PC-3 (cell line): ENCODE results near the gene C6orf47.

ENCODE experiments used
- CTCF ChIP-seq: fragments of 300-600 bp; sonication (generic); conservative IDR thresholded peaks from 2 replicates; pipeline ENCODE4 v1.5.1; 2017; ENCODE audit warnings: antibody characterized with exemption, low read depth, mild to moderate bottlenecking, low read length
- EZH2 ChIP-seq: fragments of 300-600 bp; sonication (generic); IDR thresholded peaks from one replicate; pipeline ENCODE4 v1.6.1; 2017; ENCODE audit warnings: antibody characterized with exemption, mild to moderate bottlenecking, low read length; ENCODE audit not compliant: unreplicated experiment
- EZH2phosphoT487 ChIP-seq: fragments of 300-600 bp; sonication (generic); IDR thresholded peaks from 2 replicates; pipeline ENCODE4 v1.6.1; 2018; ENCODE audit warnings: mild to moderate bottlenecking, antibody characterized with exemption, low read length, borderline replicate concordance

GRCh38 chr6:31692886-31693285 is 32.3 kb upstream of the C6orf47 start:
- TF ChIP-seq CTCF (no peak), EZH2phosphoT487 (no peak), EZH2 (no peak)
